ENCODE results near the gene JCAD. TPM values are rescaled to one million over a fixed set of nuclear protein-coding genes. Genes with fewer than 3 reads are reported as not detected.
"Not testable (repeated sequence)": the region's sequence is repeated elsewhere in the genome, so short reads cannot be mapped to it uniquely, and the experiment has no call there.

The JCAD gene
- total RNA-seq, 4 donors from 2014 or later = 26.6 to 38.5 (median 28.1) TPM

GRCh38 chr10:30011956-30012647, 47.3 kb downstream of the JCAD start:
- no peak overlapping the region for H3K4me3 ChIP-seq (replicated peaks in 1 of 3)
- H3K9me3 ChIP-seq = no peaks in the 10 kb centered on the region
- no peak for DNase-seq
- TF ChIP-seq POLR2A (IDR thresholded peaks at IDR 0.05) (no peak), CTCF (IDR thresholded peaks at IDR 0.05) (no peak)
- no peak overlapping the region for H3K27ac ChIP-seq
- intact Hi-C loops (cut with DNase I) = no loop called here
- 52 to 71% methylated on average over 4 of the region's 4 CpGs for WGBS, 2 donors
- no peaks in the 10 kb centered on the region for H3K27me3 ChIP-seq
- H3K4me1 ChIP-seq = peaks cover 17 to 29% of the 10 kb centered on the region in 2 donors
- no peaks in the 10 kb centered on the region for H3K36me3 ChIP-seq

GRCh38 chr10:30011396-30011795, 48.0 kb downstream of the JCAD start:
- Histone ChIP-seq H3K4me3 (replicated peaks in 1 of 3) (no peak overlapping the region), H3K36me3 (no peaks in the 10 kb centered on the region), H3K27me3 (no peaks in the 10 kb centered on the region), H3K27ac (no peak overlapping the region), H3K9me3 (no peaks in the 10 kb centered on the region), H3K4me1 (peaks cover 13 to 24% of the 10 kb centered on the region in 2 donors)
- intact Hi-C loops (cut with DNase I) = no loop called here
- TF ChIP-seq POLR2A (IDR thresholded peaks at IDR 0.05) (no peak), CTCF (IDR thresholded peaks at IDR 0.05) (no peak)
- 75 to 78% methylated on average over 8 of the region's 8 CpGs for WGBS, 2 donors
- DNase-seq = no peak

GRCh38 chr10:30007406-30007805, 52.0 kb downstream of the JCAD start:
- TF ChIP-seq POLR2A (IDR thresholded peaks at IDR 0.05) (no peak), CTCF (IDR thresholded peaks at IDR 0.05) (no peak)
- Histone ChIP-seq H3K4me1 (peaks cover 0 to 5% of the 10 kb centered on the region in 2 donors), H3K36me3 (no peaks in the 10 kb centered on the region), H3K9me3 (no peaks in the 10 kb centered on the region), H3K27me3 (no peaks in the 10 kb centered on the region), H3K4me3 (replicated peaks in 1 of 3) (no peak overlapping the region), H3K27ac (no peak overlapping the region)
- intact Hi-C loops (cut with DNase I) = no loop called here
- 65 to 88% methylated on average over 3 of the region's 3 CpGs for WGBS, 2 donors
- no peak for DNase-seq

GRCh38 chr10:30006410-30006809, 53.0 kb downstream of the JCAD start:
- no peak for DNase-seq
- intact Hi-C loops (cut with DNase I) = no loop called here
- TF ChIP-seq POLR2A (IDR thresholded peaks at IDR 0.05) (no peak), CTCF (IDR thresholded peaks at IDR 0.05) (no peak)
- no peaks in the 10 kb centered on the region for H3K9me3 ChIP-seq
- no peak overlapping the region for H3K27ac ChIP-seq
- 88 to 92% methylated on average over 8 of the region's 8 CpGs for WGBS, 2 donors
- no peaks in the 10 kb centered on the region for H3K27me3 ChIP-seq
- no peaks in the 10 kb centered on the region for H3K36me3 ChIP-seq
- H3K4me1 ChIP-seq = peaks cover 0 to 15% of the 10 kb centered on the region in 2 donors
- H3K4me3 ChIP-seq (replicated peaks in 1 of 3) = no peak overlapping the region

- WGBS, 2 donors = 45 to 52% methylated on average over 1 of the region's 1 CpG
- H3K27me3 ChIP-seq; H3K4me3 ChIP-seq (replicated peaks in 1 of 3); H3K9me3 ChIP-seq; DNase-seq; H3K27ac ChIP-seq; intact Hi-C loops (cut with DNase I); H3K36me3 ChIP-seq: not testable (repeated sequence)
- H3K4me1 ChIP-seq = peaks cover 0 to 22% of the 10 kb centered on the region in 2 donors
Observed at GRCh38 chr10:30005116-30005515, 54.3 kb downstream of the JCAD start.

Data from thyroid gland (tissue), 4 donors.